ENCODE results near the gene GRK5.

GRK5 gene

GRCh38 chr10:119469846-119470245 is 262.5 kb downstream of the GRK5 start:
- no peak for DNase-seq

GRCh38 chr10:119470920-119471702 is 263.7 kb downstream of the GRK5 start:
- DNase-seq, result no peak

GRCh38 chr10:119473771-119474170 is 266.4 kb downstream of the GRK5 start:
- DNase-seq, result no peak

- DNase-seq, result no peak
These were observed 267.2 kb downstream of the GRK5 start for GRCh38 chr10:119474606-119475005.

- no peak for DNase-seq
These were observed 270.1 kb downstream of the GRK5 start for GRCh38 chr10:119477444-119477843.

- DNase-seq, result no peak
These were observed 270.9 kb downstream of the GRK5 start for GRCh38 chr10:119478111-119478802.

- DNase-seq, result no peak
These were observed 271.5 kb downstream of the GRK5 start for GRCh38 chr10:119478811-119479341.

- DNase-seq, result no peak
These were observed 272.2 kb downstream of the GRK5 start for GRCh38 chr10:119479532-119479931.

- no peak for DNase-seq
These were observed 273.3 kb downstream of the GRK5 start for GRCh38 chr10:119480667-119481066.

- no peak for DNase-seq
These were observed 274.5 kb downstream of the GRK5 start for GRCh38 chr10:119481781-119482426.

GRCh38 chr10:119483001-119483400 is 275.6 kb downstream of the GRK5 start:
- DNase-seq, result no peak

GRCh38 chr10:119483839-119484238 is 276.5 kb downstream of the GRK5 start:
- DNase-seq, result no peak

- DNase-seq, result no peak
These were observed 281.3 kb downstream of the GRK5 start for GRCh38 chr10:119488675-119489074.

- DNase-seq, result no peak
These were observed 282.6 kb downstream of the GRK5 start for GRCh38 chr10:119489991-119490326.

- no peak for DNase-seq
These were observed 284.8 kb downstream of the GRK5 start for GRCh38 chr10:119491966-119492757.

GRCh38 chr10:119493155-119493554 is 285.8 kb downstream of the GRK5 start:
- no peak for DNase-seq

- DNase-seq, result no peak
These were observed 287.1 kb downstream of the GRK5 start for GRCh38 chr10:119494236-119495020.

GRCh38 chr10:119495021-119495505 is 287.7 kb downstream of the GRK5 start:
- no peak for DNase-seq

GRCh38 chr10:119495545-119495944 is 288.2 kb downstream of the GRK5 start:
- DNase-seq, result no peak

GRCh38 chr10:119496273-119496672 is 288.9 kb downstream of the GRK5 start:
- DNase-seq, result no peak

- DNase-seq, result no peak
These were observed 289.9 kb downstream of the GRK5 start for GRCh38 chr10:119497243-119497642.

All from NCI-H1092 treated with DMSO at 0.1 percent for 48 hours (cell line).